Neuron (in vitro differentiated cells): Measurements from ENCODE around the gene COPG2.

Source experiments
- H2AFZ ChIP-seq: one replicate; pipeline ENCODE4 v1.6.1; 2013; ENCODE audit warnings: low read depth, mild to moderate bottlenecking, inconsistent platforms, low read length, moderate library complexity
- H3K27me3 ChIP-seq: one replicate; pipeline ENCODE4 v1.6.1; 2013; ENCODE audit warnings: low read length; ENCODE audit not compliant: insufficient read depth
- H3K36me3 ChIP-seq: one replicate; pipeline ENCODE4 v1.6.1; 2013; ENCODE audit warnings: low read length; ENCODE audit not compliant: insufficient read depth
- H3K4me1 ChIP-seq: one replicate; pipeline ENCODE4 v1.6.1; 2013; ENCODE audit warnings: low read length; ENCODE audit not compliant: insufficient read depth
- H3K4me3 ChIP-seq: 2 replicates; pipeline ENCODE4 v1.5.1; 2013; ENCODE audit warnings: mild to moderate bottlenecking, low read length, moderate library complexity
- H3K9me3 ChIP-seq: one replicate; pipeline ENCODE4 v1.6.1; 2013; ENCODE audit warnings: low read length

The COPG2 gene

GRCh38 chr7:130483031-130483430 is 185.5 kb downstream of the COPG2 start:
- Histone ChIP-seq H3K4me1 (no peaks in the 10 kb centered on the region), H3K4me3 (no peak overlapping the region), H3K27me3 (no peaks in the 10 kb centered on the region), H3K36me3 (no peaks in the 10 kb centered on the region), H3K9me3 (no peaks in the 10 kb centered on the region), H2AFZ (no peak overlapping the region)

- Histone ChIP-seq H3K9me3 (peaks cover 2% of the 10 kb centered on the region), H3K27me3 (no peaks in the 10 kb centered on the region), H2AFZ (no peak overlapping the region), H3K36me3 (no peaks in the 10 kb centered on the region), H3K4me1 (peaks cover under 1% of the 10 kb centered on the region), H3K4me3 (no peak overlapping the region)
These were observed 186.7 kb downstream of the COPG2 start for GRCh38 chr7:130481898-130482297.

GRCh38 chr7:130479716-130480400 is 188.7 kb downstream of the COPG2 start:
- Histone ChIP-seq H3K9me3 (peaks cover 2% of the 10 kb centered on the region), H3K27me3 (no peaks in the 10 kb centered on the region), H3K4me1 (peaks cover 19% of the 10 kb centered on the region), H3K4me3 (no peak overlapping the region), H3K36me3 (no peaks in the 10 kb centered on the region), H2AFZ (no peak overlapping the region)

- no peak overlapping the region for H2AFZ ChIP-seq
- no peaks in the 10 kb centered on the region for H3K27me3 ChIP-seq
- H3K9me3 ChIP-seq = peaks cover 2% of the 10 kb centered on the region
- no peaks in the 10 kb centered on the region for H3K36me3 ChIP-seq
- no peak overlapping the region for H3K4me3 ChIP-seq
- peaks cover 19% of the 10 kb centered on the region for H3K4me1 ChIP-seq
These were observed 189.6 kb downstream of the COPG2 start for GRCh38 chr7:130478991-130479390.

GRCh38 chr7:130476297-130477150 is 192.0 kb downstream of the COPG2 start:
- Histone ChIP-seq H2AFZ (peak overlapping the region; percentile 96), H3K4me1 (peaks cover 19% of the 10 kb centered on the region), H3K4me3 (peak overlapping the region; percentile 29), H3K36me3 (no peaks in the 10 kb centered on the region), H3K27me3 (no peaks in the 10 kb centered on the region), H3K9me3 (peaks cover 2% of the 10 kb centered on the region)

GRCh38 chr7:130475776-130476175 is 192.8 kb downstream of the COPG2 start:
- Histone ChIP-seq H3K9me3 (peaks cover 2% of the 10 kb centered on the region), H3K36me3 (no peaks in the 10 kb centered on the region), H3K27me3 (no peaks in the 10 kb centered on the region), H3K4me1 (peaks cover 19% of the 10 kb centered on the region), H2AFZ (peak overlapping the region; percentile 96), H3K4me3 (peak overlapping the region; percentile 29)

GRCh38 chr7:130473876-130474275 is 194.7 kb downstream of the COPG2 start:
- H3K4me3 ChIP-seq = no peak overlapping the region
- H2AFZ ChIP-seq = no peak overlapping the region
- H3K9me3 ChIP-seq = peaks cover 2% of the 10 kb centered on the region
- no peaks in the 10 kb centered on the region for H3K27me3 ChIP-seq
- H3K36me3 ChIP-seq = no peaks in the 10 kb centered on the region
- H3K4me1 ChIP-seq = peaks cover 19% of the 10 kb centered on the region

GRCh38 chr7:130473289-130473688 is 195.3 kb downstream of the COPG2 start:
- Histone ChIP-seq H3K4me3 (no peak overlapping the region), H3K36me3 (no peaks in the 10 kb centered on the region), H3K4me1 (peaks cover 19% of the 10 kb centered on the region), H3K9me3 (peaks cover 2% of the 10 kb centered on the region), H3K27me3 (no peaks in the 10 kb centered on the region), H2AFZ (no peak overlapping the region)

- Histone ChIP-seq H3K4me1 (peaks cover 19% of the 10 kb centered on the region), H3K36me3 (no peaks in the 10 kb centered on the region), H3K4me3 (no peak overlapping the region), H3K27me3 (no peaks in the 10 kb centered on the region), H3K9me3 (no peaks in the 10 kb centered on the region), H2AFZ (no peak overlapping the region)
These were observed 196.6 kb downstream of the COPG2 start for GRCh38 chr7:130471974-130472373.

GRCh38 chr7:130468612-130469011 is 199.9 kb downstream of the COPG2 start:
- no peaks in the 10 kb centered on the region for H3K27me3 ChIP-seq
- H3K36me3 ChIP-seq = no peaks in the 10 kb centered on the region
- no peak overlapping the region for H2AFZ ChIP-seq
- no peak overlapping the region for H3K4me3 ChIP-seq
- no peaks in the 10 kb centered on the region for H3K9me3 ChIP-seq
- no peaks in the 10 kb centered on the region for H3K4me1 ChIP-seq

- Histone ChIP-seq H3K9me3 (peaks cover 5% of the 10 kb centered on the region), H3K4me3 (no peak overlapping the region), H3K4me1 (peaks cover 5% of the 10 kb centered on the region), H3K27me3 (no peaks in the 10 kb centered on the region), H3K36me3 (no peaks in the 10 kb centered on the region), H2AFZ (no peak overlapping the region)
These were observed 204.8 kb downstream of the COPG2 start for GRCh38 chr7:130463553-130464434.

- H2AFZ ChIP-seq = no peak overlapping the region
- no peaks in the 10 kb centered on the region for H3K36me3 ChIP-seq
- no peak overlapping the region for H3K4me3 ChIP-seq
- H3K4me1 ChIP-seq = peaks cover 5% of the 10 kb centered on the region
- peaks cover 5% of the 10 kb centered on the region for H3K9me3 ChIP-seq
- no peaks in the 10 kb centered on the region for H3K27me3 ChIP-seq
These were observed 207.3 kb downstream of the COPG2 start for GRCh38 chr7:130461272-130461671.

- Histone ChIP-seq H3K36me3 (no peaks in the 10 kb centered on the region), H3K4me3 (no peak overlapping the region), H3K4me1 (peaks cover 5% of the 10 kb centered on the region), H3K27me3 (no peaks in the 10 kb centered on the region), H3K9me3 (peaks cover 7% of the 10 kb centered on the region), H2AFZ (no peak overlapping the region)
These were observed 210.3 kb downstream of the COPG2 start for GRCh38 chr7:130458257-130458656.
